A673 (cell line): Measurements from ENCODE around the gene SGSM1. TPM values are rescaled to one million over a fixed set of nuclear protein-coding genes. Genes with fewer than 3 reads are reported as not detected.

Experiments
- BruUV-seq: library from RNA; stranded (reverse); fragments of 400-500 nt; replicated peaks from 2 replicates; lab custom pipeline; 2021; lab: Mats Ljungman, UMichigan
- CTCF ChIA-PET: fragments of 300-600 bp; sonication (Branson Sonifier 250); formaldehyde crosslinking; loops from one replicate; lab custom pipeline; 2022; ENCODE audit warnings: antibody characterized with exemption; lab: Charles Lee
- POLR2A ChIA-PET: fragments of 300-600 bp; sonication (Branson Sonifier 250); formaldehyde crosslinking; loops from one replicate; lab custom pipeline; 2022; ENCODE audit warnings: antibody characterized with exemption; ENCODE audit not compliant: low non-redundant PET; lab: Charles Lee
- DNase-seq: peaks from one replicate; pipeline ENCODE4 v3.0.0-alpha.2; 2015; ENCODE audit warnings: low spot score
- H3K27ac ChIP-seq: fragments of 200-600 bp; sonication (generic); 2 replicates; pipeline ENCODE4 v1.5.1; 2016; ENCODE audit warnings: mixed run types, low read depth, mild to moderate bottlenecking, mixed read lengths, antibody characterized with exemption, low read length; ENCODE audit not compliant: poor library complexity, severe bottlenecking
- H3K27me3 ChIP-seq: fragments of 200-600 bp; sonication (generic); replicated peaks from 2 replicates; pipeline ENCODE4 v1.6.1; 2017; ENCODE audit warnings: mixed run types, low read depth, mild to moderate bottlenecking, mixed read lengths, antibody characterized with exemption, low read length; ENCODE audit not compliant: insufficient read depth, poor library complexity
- H3K36me3 ChIP-seq: fragments of 200-600 bp; sonication (generic); 2 replicates; pipeline ENCODE4 v1.6.1; 2016; ENCODE audit warnings: mixed run types, mild to moderate bottlenecking, mixed read lengths, antibody characterized with exemption, low read length; ENCODE audit not compliant: insufficient read depth, poor library complexity, severe bottlenecking
- H3K4me1 ChIP-seq: fragments of 200-600 bp; sonication (generic); 2 replicates; pipeline ENCODE4 v1.6.1; 2017; ENCODE audit warnings: mixed run types, mild to moderate bottlenecking, mixed read lengths, antibody characterized with exemption, low read length; ENCODE audit not compliant: insufficient read depth, poor library complexity, severe bottlenecking
- H3K4me3 ChIP-seq: fragments of 200-600 bp; sonication (generic); 2 replicates; pipeline ENCODE4 v1.5.1; 2016; ENCODE audit warnings: low read depth, mixed run types, mild to moderate bottlenecking, mixed read lengths, low read length; ENCODE audit not compliant: poor library complexity, severe bottlenecking
- H3K9me3 ChIP-seq: fragments of 200-600 bp; sonication (generic); 2 replicates; pipeline ENCODE4 v1.6.1; 2016; ENCODE audit warnings: mixed run types, low read depth, mild to moderate bottlenecking, mixed read lengths, antibody characterized with exemption, low read length; ENCODE audit not compliant: poor library complexity, severe bottlenecking
- EZH2 ChIP-seq: fragments of 200-600 bp; sonication (generic); IDR thresholded peaks from 2 replicates; pipeline ENCODE4 v1.6.1; 2017; ENCODE audit warnings: borderline replicate concordance, low read depth, mild to moderate bottlenecking, mixed read lengths, antibody characterized with exemption, low read length; ENCODE audit not compliant: poor library complexity, severe bottlenecking
- intact Hi-C: fragments of 100-400 bp; cut with micrococcal nuclease; formaldehyde crosslinking; loops from one replicate; pipeline ENCODE4 v1.10.0; 2022; ENCODE audit not compliant: unreplicated experiment
- total RNA-seq: library from RNA; stranded (reverse); gene quantifications from 2 replicates; pipeline ENCODE4 v1.2.3, GENCODE V29; 2021
- TF ChIP-seq, protein P1 (sequence below): fragments of 300-800, 200-600 bp; sonication (generic); conservative IDR thresholded peaks from 2 replicates; pipeline ENCODE4 v1.5.1; 2017; ENCODE audit warnings: low read depth, mild to moderate bottlenecking, antibody characterized with exemption, low read length, moderate library complexity, mixed read lengths

SGSM1 gene
- total RNA-seq, 1 experiment from 2014 or later: not detected

DNA sequence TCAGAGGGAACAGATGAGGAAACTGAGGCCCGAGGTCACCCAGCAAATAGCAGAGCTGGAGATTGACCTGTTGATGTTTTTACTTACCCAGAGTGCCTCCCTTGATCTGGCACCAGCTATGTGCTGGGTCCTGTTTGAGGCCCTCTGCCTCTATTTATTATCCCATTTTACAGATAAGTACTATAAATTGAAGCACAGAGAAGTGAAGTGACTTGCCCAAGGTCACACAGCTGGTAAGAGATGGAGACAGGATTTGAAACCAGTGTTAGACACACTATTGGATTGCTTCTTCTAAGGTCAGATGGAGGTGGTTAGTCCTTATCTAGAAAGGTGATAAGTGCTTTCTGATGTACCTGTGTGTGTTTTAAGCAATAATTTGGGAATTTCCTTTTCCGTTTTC lies 13.5 kb downstream of the SGSM1 start:
- no TSS peak for BruUV-seq
- no peak for TF ChIP-seq EZH2
- TF ChIP-seq, protein P1, sequence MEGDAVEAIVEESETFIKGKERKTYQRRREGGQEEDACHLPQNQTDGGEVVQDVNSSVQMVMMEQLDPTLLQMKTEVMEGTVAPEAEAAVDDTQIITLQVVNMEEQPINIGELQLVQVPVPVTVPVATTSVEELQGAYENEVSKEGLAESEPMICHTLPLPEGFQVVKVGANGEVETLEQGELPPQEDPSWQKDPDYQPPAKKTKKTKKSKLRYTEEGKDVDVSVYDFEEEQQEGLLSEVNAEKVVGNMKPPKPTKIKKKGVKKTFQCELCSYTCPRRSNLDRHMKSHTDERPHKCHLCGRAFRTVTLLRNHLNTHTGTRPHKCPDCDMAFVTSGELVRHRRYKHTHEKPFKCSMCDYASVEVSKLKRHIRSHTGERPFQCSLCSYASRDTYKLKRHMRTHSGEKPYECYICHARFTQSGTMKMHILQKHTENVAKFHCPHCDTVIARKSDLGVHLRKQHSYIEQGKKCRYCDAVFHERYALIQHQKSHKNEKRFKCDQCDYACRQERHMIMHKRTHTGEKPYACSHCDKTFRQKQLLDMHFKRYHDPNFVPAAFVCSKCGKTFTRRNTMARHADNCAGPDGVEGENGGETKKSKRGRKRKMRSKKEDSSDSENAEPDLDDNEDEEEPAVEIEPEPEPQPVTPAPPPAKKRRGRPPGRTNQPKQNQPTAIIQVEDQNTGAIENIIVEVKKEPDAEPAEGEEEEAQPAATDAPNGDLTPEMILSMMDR: no peak
- Histone ChIP-seq H3K36me3 (no peaks in the 10 kb centered on the region), H3K9me3 (no peaks in the 10 kb centered on the region), H3K27me3 (no peaks in the 10 kb centered on the region), H3K4me1 (no peaks in the 10 kb centered on the region), H3K4me3 (no peak overlapping the region), H3K27ac (no peak overlapping the region)
- intact Hi-C loops: no loop called here
- CTCF ChIA-PET: no interaction called here
- no peak for DNase-seq
- POLR2A ChIA-PET: no interaction called here

DNA sequence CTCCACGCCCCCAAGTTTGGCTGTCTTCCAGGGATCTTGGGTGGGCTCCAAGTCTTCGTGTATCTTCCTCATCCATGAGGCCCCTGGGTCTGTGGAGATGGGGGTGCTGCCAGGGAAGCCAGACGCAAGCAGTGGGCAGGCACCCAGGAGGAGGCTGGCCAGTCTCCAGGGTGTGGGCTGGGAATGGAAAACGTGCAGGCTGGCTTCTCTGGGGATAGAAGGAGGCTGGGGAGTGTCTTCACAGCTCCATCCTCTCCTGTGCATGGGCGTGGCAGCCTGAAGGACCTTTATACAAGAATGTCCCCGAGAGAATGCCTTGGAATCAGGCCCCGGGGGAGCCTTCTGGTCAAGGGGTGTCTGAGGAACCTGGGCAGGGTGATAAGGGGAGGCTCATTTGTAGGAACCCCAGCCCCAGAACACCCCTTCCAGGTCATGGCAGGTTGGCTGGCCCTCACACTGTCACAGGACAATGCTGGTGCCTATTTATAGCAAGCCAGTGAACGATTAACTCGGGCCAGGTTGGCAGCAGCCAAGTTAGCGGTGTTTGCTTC lies 14.0 kb downstream of the SGSM1 start:
- CTCF ChIA-PET: no interaction called here

DNA sequence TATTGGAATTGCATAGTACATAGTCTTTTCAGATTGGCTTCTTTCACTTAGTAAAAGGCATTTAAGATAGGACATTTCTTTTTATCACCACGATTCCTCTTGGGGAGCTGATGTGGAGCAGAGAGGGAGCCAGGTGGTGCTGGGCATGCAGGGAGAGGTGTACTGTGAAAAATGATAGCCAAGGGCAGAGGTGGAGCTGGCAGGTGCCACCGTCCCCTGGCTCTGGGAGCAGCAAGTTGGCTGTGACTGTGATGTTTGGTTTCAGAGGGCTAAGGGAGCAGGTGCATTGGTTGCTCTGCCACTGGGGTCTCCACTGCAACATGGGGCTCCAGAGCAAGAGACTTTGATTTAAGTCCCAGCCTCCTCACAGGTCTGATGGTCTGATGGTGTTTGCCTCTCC lies 16.5 kb downstream of the SGSM1 start:
- no peak for TF ChIP-seq EZH2
- TF ChIP-seq, protein P1: no peak
- no peaks in the 10 kb centered on the region for H3K27me3 ChIP-seq
- intact Hi-C loops: no loop called here
- H3K36me3 ChIP-seq: no peaks in the 10 kb centered on the region
- no peak overlapping the region for H3K27ac ChIP-seq
- H3K4me1 ChIP-seq: no peaks in the 10 kb centered on the region
- H3K9me3 ChIP-seq: no peaks in the 10 kb centered on the region
- H3K4me3 ChIP-seq: no peak overlapping the region
- ChIA-PET POLR2A (no interaction called here), CTCF (no interaction called here)
- BruUV-seq: no TSS peak
- no peak for DNase-seq

More for the DNA sequence above, 14.0 kb downstream of the SGSM1 start:
- Histone ChIP-seq H3K4me1 (no peaks in the 10 kb centered on the region), H3K27me3 (no peaks in the 10 kb centered on the region), H3K9me3 (no peaks in the 10 kb centered on the region), H3K36me3 (no peaks in the 10 kb centered on the region), H3K4me3 (no peak overlapping the region), H3K27ac (no peak overlapping the region)
- no peak for TF ChIP-seq EZH2
- TF ChIP-seq, protein P1: no peak
- intact Hi-C loops: no loop called here
- BruUV-seq: no TSS peak
- POLR2A ChIA-PET: no interaction called here
- DNase-seq: no peak
